Heart left ventricle (tissue), 11 donors: ENCODE measurements around the gene PYGM. TPM values are rescaled to one million over a fixed set of nuclear protein-coding genes. Genes with fewer than 3 reads are reported as not detected.

Experiments used
- polyA plus RNA-seq, 2 donors: library from polyadenylated mRNA; stranded (reverse); fragments of 200-250 nt; gene quantifications; one replicate each; pipeline ENCODE4 v1.2.3, GENCODE V29; 2013
- total RNA-seq, 9 donors: library from RNA; depleted of rRNA in 2 of 9; stranded (reverse); fragments of >200 nt in 2 of 9; fragmentation: NEBNext Ultra II Directional in 3 of 9; extraction: Animal tissue kit (Norgen Biotek cat#: 25700) in 3 of 9; gene quantifications; one replicate each; pipeline versions ENCODE4 v1.1.0 to v1.2.4, GENCODE V29; 2016 to 2023
- donor health status: ischemic (EF 13 %, LVEDD 7.1; RV severe dilation, severe dysfunction).
- donor health status: healthy with polysubstance abuse.
- donor health status: DM: no; HTN: yes; CAD: no.
- donor health status: DM: no; HTN: no; CAD: no.
- donor health status: ischemic (EF 25% LVEDD 5.7; RV mildly dilated, moderate dysfunction).
- donor health status: healthy.
- donor health status: DM: yes; HTN: yes; CAD: no.
- donor health status: PGD.
- donor health status: nonischemic (EF 23%, LVEDD 6.1; RV moderate dilation, normal function).

Gene PYGM
- total and polyA plus RNA-seq, 11 donors: 10.3 to 167 (median 80.2) TPM

Other genes starting within 250 kb of the PYGM start
- not detected for gene SLC22A11, start 204.0 kb downstream of the PYGM start, total RNA-seq
- gene SLC22A11, start 204.0 kb downstream of the PYGM start, polyA plus RNA-seq: not detected
- not detected for gene SLC22A12, start 168.8 kb downstream of the PYGM start, total RNA-seq
- not detected for gene SLC22A12, start 168.8 kb downstream of the PYGM start, polyA plus RNA-seq
- gene NRXN2, start 36.8 kb downstream of the PYGM start, total RNA-seq: 1 to 10 TPM in 4 of 9 donors, under 1 TPM in 4, not detected in 1; 0.62 to 5.5 (median 1.3) TPM
- under 1 TPM; 0.42 to 0.65 TPM for gene NRXN2, start 36.8 kb downstream of the PYGM start, polyA plus RNA-seq
- 10 to 100 TPM; 22.2 to 34.0 (median 28.1) TPM for gene RASGRP2, start 15.8 kb downstream of the PYGM start, total RNA-seq
- gene RASGRP2, start 15.8 kb downstream of the PYGM start, polyA plus RNA-seq: 10 to 100 TPM; 16.2 to 78.9 TPM
- gene SF1, start 18.6 kb upstream of the PYGM start, total RNA-seq: 100 to 1,000 TPM; 103 to 349 (median 157) TPM
- 10 to 100 TPM; 59.2 to 65.5 TPM for gene SF1, start 18.6 kb upstream of the PYGM start, polyA plus RNA-seq
- gene MAP4K2, start 43.2 kb upstream of the PYGM start, total RNA-seq: 10 to 100 TPM in 3 of 9 donors, 1 to 10 TPM in 6; 7.0 to 27.5 (median 8.6) TPM
- 1 to 10 TPM; 7.8 to 9.5 TPM for gene MAP4K2, start 43.2 kb upstream of the PYGM start, polyA plus RNA-seq
- 10 to 100 TPM in 4 of 9 donors, 1 to 10 TPM in 5; 6.6 to 15.0 (median 9.0) TPM for gene MEN1, start 50.6 kb upstream of the PYGM start, total RNA-seq
- gene MEN1, start 50.6 kb upstream of the PYGM start, polyA plus RNA-seq: 10 to 100 TPM in 1 of 2 donors, 1 to 10 TPM in 1; 7.2 to 15.2 TPM
- under 1 TPM in 8 of 9 donors, not detected in 1; 0.12 to 0.50 (median 0.26) TPM for gene CDC42BPG, start 84.7 kb upstream of the PYGM start, total RNA-seq
- under 1 TPM; 0.12 to 0.15 TPM for gene CDC42BPG, start 84.7 kb upstream of the PYGM start, polyA plus RNA-seq
- gene EHD1, start 118.6 kb upstream of the PYGM start, total RNA-seq: 100 to 1,000 TPM in 1 of 9 donors, 10 to 100 TPM in 8; 38.2 to 102 (median 58.2) TPM
- gene EHD1, start 118.6 kb upstream of the PYGM start, polyA plus RNA-seq: 10 to 100 TPM; 27.9 to 50.4 TPM
- gene ATG2A, start 157.2 kb upstream of the PYGM start, total RNA-seq: 10 to 100 TPM; 11.4 to 38.5 (median 18.4) TPM
- 10 to 100 TPM; 12.8 to 16.1 TPM for gene ATG2A, start 157.2 kb upstream of the PYGM start, polyA plus RNA-seq
- 10 to 100 TPM; 17.5 to 32.5 (median 22.3) TPM for gene PPP2R5B, start 164.7 kb upstream of the PYGM start, total RNA-seq
- 10 to 100 TPM; 27.1 to 34.3 TPM for gene PPP2R5B, start 164.7 kb upstream of the PYGM start, polyA plus RNA-seq
- under 1 TPM in 1 of 9 donors, not detected in 8; 0.48 TPM for gene GPHA2, start 175.9 kb upstream of the PYGM start, total RNA-seq
- not detected for gene GPHA2, start 175.9 kb upstream of the PYGM start, polyA plus RNA-seq
- not detected for gene MAJIN, start 212.1 kb upstream of the PYGM start, total RNA-seq
- not detected for gene MAJIN, start 212.1 kb upstream of the PYGM start, polyA plus RNA-seq
- gene BATF2, start 237.0 kb upstream of the PYGM start, total RNA-seq: 10 to 100 TPM in 1 of 9 donors, 1 to 10 TPM in 7, under 1 TPM in 1; 0.87 to 33.4 (median 1.5) TPM
- gene BATF2, start 237.0 kb upstream of the PYGM start, polyA plus RNA-seq: 1 to 10 TPM; 1.6 to 2.0 TPM